ENCODE data around the gene OTX2.

OTX2 gene

DNA sequence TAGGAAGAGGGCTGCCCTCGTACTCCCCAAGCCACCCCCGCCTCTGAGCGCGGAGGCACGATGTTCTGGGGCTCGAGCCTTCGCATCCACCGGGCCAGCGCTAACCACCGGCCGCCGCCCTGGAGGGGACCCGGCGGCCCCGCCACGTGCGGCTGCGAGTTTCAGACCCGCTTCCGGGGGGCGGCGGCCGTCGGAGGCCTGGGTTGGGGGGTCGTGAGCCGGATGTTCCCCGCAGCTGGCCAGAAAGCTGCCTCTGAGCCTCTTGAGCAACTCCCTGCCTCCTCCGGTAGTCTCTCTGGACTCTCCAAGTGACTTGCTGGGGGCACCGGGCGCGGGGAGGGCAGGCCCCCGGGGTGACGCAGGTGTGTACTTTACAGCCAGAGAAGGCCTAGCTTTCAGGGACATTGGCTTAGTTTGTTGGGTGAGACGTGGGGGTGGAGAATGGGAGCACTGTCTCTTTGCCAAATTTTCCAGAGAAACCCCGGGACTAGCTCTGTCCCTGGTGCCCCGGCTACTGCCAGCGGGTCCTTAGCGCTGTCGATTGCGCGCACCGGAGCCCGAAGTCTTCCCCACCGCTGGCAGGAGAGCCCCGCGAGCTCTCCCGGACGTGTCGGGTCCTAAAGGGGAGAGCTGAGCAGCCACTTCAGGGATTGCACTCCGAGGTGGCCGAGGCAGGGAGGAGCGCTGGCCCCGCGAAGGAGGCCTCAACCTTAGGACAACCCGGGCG is 15.6 kb downstream of the OTX2 start:
- DNase-seq: no peak

DNA sequence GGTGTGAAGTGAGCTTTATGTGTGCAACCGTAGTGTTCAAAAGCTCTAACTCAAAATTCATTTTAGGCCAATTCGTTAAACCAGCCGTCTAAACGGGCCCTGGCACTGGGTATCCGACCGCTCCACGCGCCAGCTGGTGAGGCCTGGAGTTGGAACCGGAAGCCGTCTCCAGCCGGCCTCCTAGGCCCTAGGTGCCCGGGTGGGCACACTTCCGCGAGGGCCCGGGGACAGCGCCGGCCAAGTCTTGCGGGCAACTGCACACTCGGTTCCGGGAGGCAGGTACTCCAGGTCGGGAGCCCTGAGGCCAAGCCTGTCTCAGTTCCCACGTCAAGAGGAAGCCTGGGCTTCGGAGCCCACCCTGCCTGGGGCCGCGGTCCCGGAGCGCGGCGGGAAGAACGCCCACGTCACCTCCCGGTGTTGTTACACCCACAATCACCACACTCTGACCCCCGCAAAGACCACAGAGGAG is 16.2 kb downstream of the OTX2 start:
- DNase-seq: no peak

GRCh38 chr14:56789955-56790354 is 20.3 kb downstream of the OTX2 start:
- DNase-seq: no peak

GRCh38 chr14:56787530-56787929 is 22.7 kb downstream of the OTX2 start:
- DNase-seq: no peak

DNA sequence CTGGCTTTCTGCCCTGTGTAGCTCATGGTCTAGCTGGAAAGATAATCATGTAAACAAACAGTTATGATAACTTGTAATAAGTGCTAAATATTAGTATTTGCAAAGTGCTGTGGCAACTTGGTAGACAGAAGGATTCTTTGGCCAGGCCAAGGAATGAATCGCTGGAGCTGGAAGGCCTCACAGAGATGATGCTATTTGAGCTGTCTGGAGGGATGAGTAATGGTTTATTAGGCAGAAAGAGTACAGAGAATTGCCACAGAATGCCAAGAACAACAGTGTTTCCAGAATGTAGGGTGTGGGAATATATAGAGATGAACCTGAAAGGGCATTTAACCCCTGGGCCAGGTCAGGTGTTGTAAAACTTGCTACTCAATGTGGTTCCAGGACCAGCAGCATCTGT is 27.6 kb downstream of the OTX2 start:
- DNase-seq: no peak

GRCh38 chr14:56774503-56774902 is 35.8 kb downstream of the OTX2 start:
- DNase-seq: no peak

GRCh38 chr14:56770512-56770911 is 39.8 kb downstream of the OTX2 start:
- no peak for DNase-seq

DNA sequence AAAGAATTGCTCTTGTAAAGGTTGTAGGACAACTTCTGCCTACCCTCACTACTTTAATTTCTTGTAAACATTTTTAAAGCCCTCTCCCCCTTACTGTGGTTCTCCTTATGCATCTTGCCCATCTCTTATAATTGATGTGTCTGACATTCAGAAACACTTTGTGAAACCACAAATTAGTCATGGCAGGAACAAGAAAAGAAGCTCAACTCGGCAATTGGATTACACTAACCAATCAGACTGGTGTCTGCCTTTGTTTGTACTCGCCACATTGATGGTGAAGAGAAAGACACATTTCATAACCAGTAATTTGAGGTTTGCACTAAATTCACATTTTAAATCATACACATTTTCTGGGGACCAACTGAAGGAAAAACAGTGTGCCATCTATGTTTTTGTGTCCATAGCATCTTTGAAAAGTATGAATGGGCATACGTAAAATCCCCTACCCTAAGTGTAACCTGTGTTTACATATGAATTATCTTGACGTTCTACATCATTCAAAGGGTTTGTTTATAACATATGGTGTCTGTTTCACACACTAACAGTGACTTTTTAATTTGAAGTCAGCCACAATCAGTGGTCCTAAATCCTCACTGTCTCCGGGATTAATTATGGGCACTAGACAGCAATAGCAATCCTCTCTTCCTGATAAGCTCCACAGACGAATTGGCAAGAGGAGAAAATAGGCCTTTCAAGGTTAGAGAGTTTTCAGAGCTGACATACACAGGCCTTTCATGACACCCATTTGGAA is 49.9 kb downstream of the OTX2 start:
- DNase-seq: no peak

- DNase-seq: no peak
Measured at GRCh38 chr14:56759633-56760032, 50.6 kb downstream of the OTX2 start.

- DNase-seq: no peak
Measured at GRCh38 chr14:56759094-56759493, 51.2 kb downstream of the OTX2 start.

- no peak for DNase-seq
Measured at GRCh38 chr14:56754921-56755320, 55.4 kb downstream of the OTX2 start.

DNA sequence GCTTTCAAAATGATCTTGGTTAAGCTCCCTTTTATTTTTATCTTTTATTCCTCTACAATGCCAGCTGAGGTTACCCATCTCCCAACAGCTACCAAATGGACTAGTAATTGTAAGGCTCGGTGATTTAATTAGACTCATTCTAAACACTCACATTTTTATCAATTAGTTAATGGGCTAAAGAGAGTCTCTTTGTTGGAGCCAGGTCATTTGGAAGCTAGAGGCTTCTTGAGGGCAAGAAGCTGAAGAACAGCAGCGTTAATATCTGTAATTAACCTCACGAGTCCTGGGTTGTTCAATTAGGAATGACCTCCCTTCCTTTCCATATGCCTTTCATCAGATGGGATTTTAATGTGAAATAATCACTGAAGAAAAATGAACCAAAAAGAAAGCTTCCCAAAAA is 56.9 kb downstream of the OTX2 start:
- no peak for DNase-seq

DNA sequence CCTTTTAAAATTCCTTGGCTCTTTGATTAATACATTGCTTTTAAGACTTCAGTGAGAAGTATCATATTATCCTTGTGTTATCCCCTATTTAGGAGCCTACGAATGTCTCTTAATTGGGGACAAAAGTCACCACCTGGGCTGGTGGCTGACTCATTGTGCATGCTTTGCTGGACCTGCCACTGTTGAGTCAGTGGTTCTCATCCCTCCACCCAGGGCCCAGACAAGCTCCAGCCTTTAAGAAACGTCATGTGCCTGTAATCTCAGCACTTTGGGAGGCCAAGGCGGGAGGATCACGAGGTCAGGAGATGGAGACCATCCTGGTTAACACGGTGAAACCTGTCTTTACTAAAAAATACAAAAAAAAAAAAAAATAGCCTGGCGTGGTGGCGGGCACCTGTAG is 57.9 kb downstream of the OTX2 start:
- DNase-seq: no peak

- DNase-seq: no peak
Measured at GRCh38 chr14:56751471-56751870, 58.8 kb downstream of the OTX2 start.
